GM23338 (cell line): ENCODE results near the gene SERGEF. TPM values are rescaled to one million over a fixed set of nuclear protein-coding genes. Genes with fewer than 3 reads are reported as not detected.

Source experiments
- ATAC-seq: fragments of 200-7000 bp; cut with Tn5 transposase; 3 replicates; pipeline ENCODE4 v1.9.1; 2020
- DNase-seq: peaks from one replicate; pipeline ENCODE4 v3.0.0-alpha.2; 2015; ENCODE audit warnings: low spot score
- H2AFZ ChIP-seq: fragments of 200-600 bp; sonication (generic); 2 replicates; pipeline ENCODE4 v1.8.0; 2016; ENCODE audit warnings: antibody characterized with exemption, mild to moderate bottlenecking, moderate library complexity
- H3F3A ChIP-seq: fragments of 200-600 bp; sonication (generic); replicated peaks from 2 replicates; pipeline ENCODE4 v1.8.0; 2017; ENCODE audit warnings: antibody characterized with exemption, mixed run types, low read depth
- H3K27ac ChIP-seq: fragments of 200-600 bp; sonication (generic); 2 replicates; pipeline ENCODE4 v1.6.1; 2016; ENCODE audit warnings: low read depth
- H3K27me3 ChIP-seq: fragments of 200-600 bp; sonication (generic); 2 replicates; pipeline ENCODE4 v1.8.0; 2016; ENCODE audit warnings: mild to moderate bottlenecking, mixed run types, moderate library complexity; ENCODE audit not compliant: insufficient read depth
- H3K36me3 ChIP-seq: fragments of 200-600 bp; sonication (generic); 2 replicates; pipeline ENCODE4 v1.8.0; 2016; ENCODE audit warnings: mild to moderate bottlenecking; ENCODE audit not compliant: insufficient read depth
- H3K4me1 ChIP-seq: fragments of 200-600 bp; sonication (generic); 2 replicates; pipeline ENCODE4 v1.8.0; 2016; ENCODE audit warnings: mild to moderate bottlenecking, moderate library complexity; ENCODE audit not compliant: insufficient read depth
- H3K4me2 ChIP-seq: fragments of 200-600 bp; sonication (generic); 2 replicates; pipeline ENCODE4 v1.7.1; 2017; ENCODE audit warnings: mixed run types
- H3K4me3 ChIP-seq: fragments of 200-600 bp; sonication (generic); 2 replicates; pipeline ENCODE4 v1.6.1; 2016; ENCODE audit warnings: mixed run types
- H3K79me2 ChIP-seq: fragments of 200-600 bp; sonication (generic); replicated peaks from 2 replicates; pipeline ENCODE4 v1.8.0; 2017; ENCODE audit warnings: mild to moderate bottlenecking; ENCODE audit not compliant: insufficient read depth
- H3K9me2 ChIP-seq: fragments of 200-600 bp; sonication (generic); 2 replicates; pipeline ENCODE4 v1.8.0; 2017; ENCODE audit not compliant: insufficient read depth
- H4K20me1 ChIP-seq: fragments of 200-600 bp; sonication (generic); replicated peaks from 2 replicates; pipeline ENCODE4 v1.8.0; 2017; ENCODE audit warnings: mild to moderate bottlenecking; ENCODE audit not compliant: insufficient read depth
- H3K27ac Mint-ChIP-seq: 2 replicates; pipeline ENCODE4 v1.8.0; 2020; ENCODE audit warnings: inconsistent platforms, mild to moderate bottlenecking, moderate library complexity, mixed read lengths
- H3K27me3 Mint-ChIP-seq: 3 replicates; pipeline ENCODE4 v1.8.0; 2022; ENCODE audit warnings: low read depth, mild to moderate bottlenecking, moderate library complexity, mixed read lengths, inconsistent platforms; ENCODE audit not compliant: insufficient read depth, poor library complexity
- H3K36me3 Mint-ChIP-seq: 3 replicates; pipeline ENCODE4 v1.8.0; 2021; ENCODE audit warnings: low read depth, mild to moderate bottlenecking, inconsistent platforms, moderate library complexity, mixed read lengths
- H3K4me1 Mint-ChIP-seq: 3 replicates; pipeline ENCODE4 v1.8.0; 2020; ENCODE audit warnings: mild to moderate bottlenecking, inconsistent platforms, mixed read lengths
- H3K4me3 Mint-ChIP-seq: 3 replicates; pipeline ENCODE4 v1.8.0; 2021; ENCODE audit warnings: moderate library complexity, mild to moderate bottlenecking, inconsistent platforms, mixed read lengths
- H3K9me3 Mint-ChIP-seq: 3 replicates; pipeline ENCODE4 v1.8.0; 2020; ENCODE audit warnings: moderate library complexity, mild to moderate bottlenecking, inconsistent platforms, mixed read lengths
- CREB1 ChIP-seq: fragments of 250-450 bp; sonication (Bioruptor Pico); IDR thresholded peaks from 2 replicates; pipeline ENCODE4 v1.5.0; 2020; ENCODE audit warnings: low read depth, mild to moderate bottlenecking, moderate library complexity
- EZH2 ChIP-seq: fragments of 200-600 bp; sonication (generic); IDR thresholded peaks from one replicate; pipeline ENCODE4 v1.8.0; 2017; ENCODE audit warnings: antibody characterized with exemption, mild to moderate bottlenecking, low read depth; ENCODE audit not compliant: unreplicated experiment
- EZH2phosphoT487 ChIP-seq: fragments of 200-600 bp; sonication (generic); IDR thresholded peaks from one replicate; pipeline ENCODE4 v1.8.1; 2018; ENCODE audit warnings: antibody characterized with exemption; ENCODE audit not compliant: unreplicated experiment
- JUNB ChIP-seq: IDR thresholded peaks from one replicate; pipeline ENCODE4 v1.6.1; 2016; ENCODE audit warnings: antibody characterized with exemption; ENCODE audit not compliant: unreplicated experiment
- NANOG ChIP-seq: IDR thresholded peaks from 2 replicates; pipeline ENCODE4 v1.6.1; 2016; ENCODE audit warnings: antibody characterized with exemption, borderline replicate concordance
- POLR2AphosphoS5 ChIP-seq: IDR thresholded peaks from 2 replicates; pipeline ENCODE4 v1.6.1; 2016; ENCODE audit warnings: antibody characterized with exemption, low read depth
- REST ChIP-seq: IDR thresholded peaks from one replicate; pipeline ENCODE4 v1.6.1; 2018; ENCODE audit warnings: antibody characterized with exemption; ENCODE audit not compliant: unreplicated experiment
- STAT1 ChIP-seq: IDR thresholded peaks from one replicate; pipeline ENCODE4 v1.6.1; 2016; ENCODE audit warnings: antibody characterized with exemption; ENCODE audit not compliant: unreplicated experiment
- ZNF114 ChIP-seq: fragments of 250-450 bp; sonication (Bioruptor Pico); IDR thresholded peaks from 2 replicates; pipeline ENCODE4 v1.5.0; 2020; ENCODE audit warnings: mild to moderate bottlenecking, moderate library complexity
- ZNF331 ChIP-seq: fragments of 250-450 bp; sonication (Bioruptor Pico); IDR thresholded peaks from 2 replicates; pipeline ENCODE4 v1.5.0; 2020; ENCODE audit warnings: low read depth, mild to moderate bottlenecking, moderate library complexity
- polyA plus RNA-seq: library from polyadenylated mRNA; unstranded; fragments of >200 nt; fragmentation: Nextera tagmentation; extraction: Ambion mirVana; gene quantifications from 2 replicates; pipeline ENCODE4 v1.2.1, GENCODE V29; 2016
- total RNA-seq: library from RNA; depleted of rRNA; stranded (reverse); fragments of >200 nt; shearing (Covaris generic); gene quantifications from 2 replicates; pipeline ENCODE4 v1.2.3, GENCODE V29; 2014
- TF ChIP-seq, protein P1 (sequence below): fragments of 250-450 bp; sonication (Bioruptor Pico); IDR thresholded peaks from 2 replicates; pipeline ENCODE4 v1.5.0; 2020; ENCODE audit warnings: mild to moderate bottlenecking, moderate library complexity
- TF ChIP-seq, protein P2 (sequence below), 2 experiments: fragments of 200-600 bp in 1 of 2; sonication (generic) in 1 of 2; conservative IDR thresholded peaks; 2 replicates each; pipeline versions ENCODE4 v1.5.1 to v1.6.1; 2016 to 2017; ENCODE audit warnings: antibody characterized with exemption in 2 of 2, low read depth in 2 of 2, mild to moderate bottlenecking in 2 of 2, moderate library complexity in 1 of 2

The SERGEF gene
- total and polyA plus RNA-seq, 2 experiments from 2014 or later = 24.2 to 27.9 TPM

- Histone ChIP-seq H2AFZ (no peak overlapping the region), H4K20me1 (no peaks in the 10 kb centered on the region), H3K4me2 (no peak overlapping the region), H3K9me2 (no peaks in the 10 kb centered on the region), H3K36me3 (no peaks in the 10 kb centered on the region), H3F3A (no peaks in the 10 kb centered on the region), H3K27ac (no peak overlapping the region), H3K4me3 (no peak overlapping the region), H3K27me3 (peaks cover 10% of the 10 kb centered on the region), H3K79me2 (no peaks in the 10 kb centered on the region), H3K4me1 (no peaks in the 10 kb centered on the region)
- Mint-ChIP-seq H3K27me3 (peaks cover 3% of the 10 kb centered on the region), H3K4me1 (peaks cover 5% of the 10 kb centered on the region; the same call in 2 of the 3 replicates), H3K36me3 (no peaks in the 10 kb centered on the region), H3K4me3 (no peak overlapping the region), H3K9me3 (no peaks in the 10 kb centered on the region), H3K27ac (no peak overlapping the region)
- DNase-seq (no peak), ATAC-seq (no peak)
- TF ChIP-seq ZNF114 = no peak
- TF ChIP-seq EZH2phosphoT487 = no peak
Observed at GRCh38 chr11:18019650-18020049, 6.8 kb upstream of the SERGEF start.

- Histone ChIP-seq H3K4me2 (no peak overlapping the region), H3K4me3 (no peak overlapping the region), H2AFZ (0 out of 2 replicates have a peak overlapping the region, but pooled peaks have one; percentile 4), H3K36me3 (no peaks in the 10 kb centered on the region), H3F3A (no peaks in the 10 kb centered on the region; the same call in 1 of the 2 replicates), H3K27ac (no peak overlapping the region), H3K4me1 (peaks cover 9% of the 10 kb centered on the region), H4K20me1 (no peaks in the 10 kb centered on the region), H3K79me2 (peaks cover 3% of the 10 kb centered on the region; the same call in 1 of the 2 replicates), H3K9me2 (no peaks in the 10 kb centered on the region), H3K27me3 (peaks cover 19% of the 10 kb centered on the region)
- no peak for DNase-seq
- ATAC-seq = no peak
- H3K27ac Mint-ChIP-seq = no peak overlapping the region
- H3K9me3 Mint-ChIP-seq = no peaks in the 10 kb centered on the region
- H3K27me3 Mint-ChIP-seq = peaks cover 9% of the 10 kb centered on the region
- H3K4me1 Mint-ChIP-seq = peaks cover 15% of the 10 kb centered on the region
- no peaks in the 10 kb centered on the region; the same call in 2 of the 3 replicates for H3K36me3 Mint-ChIP-seq
- no peak overlapping the region for H3K4me3 Mint-ChIP-seq
- no peak for TF ChIP-seq CREB1 (CRISPR knock-in tag)
- TF ChIP-seq ZNF331 (CRISPR knock-in tag) = no peak
- no peak for TF ChIP-seq NANOG
- TF ChIP-seq, protein P1, sequence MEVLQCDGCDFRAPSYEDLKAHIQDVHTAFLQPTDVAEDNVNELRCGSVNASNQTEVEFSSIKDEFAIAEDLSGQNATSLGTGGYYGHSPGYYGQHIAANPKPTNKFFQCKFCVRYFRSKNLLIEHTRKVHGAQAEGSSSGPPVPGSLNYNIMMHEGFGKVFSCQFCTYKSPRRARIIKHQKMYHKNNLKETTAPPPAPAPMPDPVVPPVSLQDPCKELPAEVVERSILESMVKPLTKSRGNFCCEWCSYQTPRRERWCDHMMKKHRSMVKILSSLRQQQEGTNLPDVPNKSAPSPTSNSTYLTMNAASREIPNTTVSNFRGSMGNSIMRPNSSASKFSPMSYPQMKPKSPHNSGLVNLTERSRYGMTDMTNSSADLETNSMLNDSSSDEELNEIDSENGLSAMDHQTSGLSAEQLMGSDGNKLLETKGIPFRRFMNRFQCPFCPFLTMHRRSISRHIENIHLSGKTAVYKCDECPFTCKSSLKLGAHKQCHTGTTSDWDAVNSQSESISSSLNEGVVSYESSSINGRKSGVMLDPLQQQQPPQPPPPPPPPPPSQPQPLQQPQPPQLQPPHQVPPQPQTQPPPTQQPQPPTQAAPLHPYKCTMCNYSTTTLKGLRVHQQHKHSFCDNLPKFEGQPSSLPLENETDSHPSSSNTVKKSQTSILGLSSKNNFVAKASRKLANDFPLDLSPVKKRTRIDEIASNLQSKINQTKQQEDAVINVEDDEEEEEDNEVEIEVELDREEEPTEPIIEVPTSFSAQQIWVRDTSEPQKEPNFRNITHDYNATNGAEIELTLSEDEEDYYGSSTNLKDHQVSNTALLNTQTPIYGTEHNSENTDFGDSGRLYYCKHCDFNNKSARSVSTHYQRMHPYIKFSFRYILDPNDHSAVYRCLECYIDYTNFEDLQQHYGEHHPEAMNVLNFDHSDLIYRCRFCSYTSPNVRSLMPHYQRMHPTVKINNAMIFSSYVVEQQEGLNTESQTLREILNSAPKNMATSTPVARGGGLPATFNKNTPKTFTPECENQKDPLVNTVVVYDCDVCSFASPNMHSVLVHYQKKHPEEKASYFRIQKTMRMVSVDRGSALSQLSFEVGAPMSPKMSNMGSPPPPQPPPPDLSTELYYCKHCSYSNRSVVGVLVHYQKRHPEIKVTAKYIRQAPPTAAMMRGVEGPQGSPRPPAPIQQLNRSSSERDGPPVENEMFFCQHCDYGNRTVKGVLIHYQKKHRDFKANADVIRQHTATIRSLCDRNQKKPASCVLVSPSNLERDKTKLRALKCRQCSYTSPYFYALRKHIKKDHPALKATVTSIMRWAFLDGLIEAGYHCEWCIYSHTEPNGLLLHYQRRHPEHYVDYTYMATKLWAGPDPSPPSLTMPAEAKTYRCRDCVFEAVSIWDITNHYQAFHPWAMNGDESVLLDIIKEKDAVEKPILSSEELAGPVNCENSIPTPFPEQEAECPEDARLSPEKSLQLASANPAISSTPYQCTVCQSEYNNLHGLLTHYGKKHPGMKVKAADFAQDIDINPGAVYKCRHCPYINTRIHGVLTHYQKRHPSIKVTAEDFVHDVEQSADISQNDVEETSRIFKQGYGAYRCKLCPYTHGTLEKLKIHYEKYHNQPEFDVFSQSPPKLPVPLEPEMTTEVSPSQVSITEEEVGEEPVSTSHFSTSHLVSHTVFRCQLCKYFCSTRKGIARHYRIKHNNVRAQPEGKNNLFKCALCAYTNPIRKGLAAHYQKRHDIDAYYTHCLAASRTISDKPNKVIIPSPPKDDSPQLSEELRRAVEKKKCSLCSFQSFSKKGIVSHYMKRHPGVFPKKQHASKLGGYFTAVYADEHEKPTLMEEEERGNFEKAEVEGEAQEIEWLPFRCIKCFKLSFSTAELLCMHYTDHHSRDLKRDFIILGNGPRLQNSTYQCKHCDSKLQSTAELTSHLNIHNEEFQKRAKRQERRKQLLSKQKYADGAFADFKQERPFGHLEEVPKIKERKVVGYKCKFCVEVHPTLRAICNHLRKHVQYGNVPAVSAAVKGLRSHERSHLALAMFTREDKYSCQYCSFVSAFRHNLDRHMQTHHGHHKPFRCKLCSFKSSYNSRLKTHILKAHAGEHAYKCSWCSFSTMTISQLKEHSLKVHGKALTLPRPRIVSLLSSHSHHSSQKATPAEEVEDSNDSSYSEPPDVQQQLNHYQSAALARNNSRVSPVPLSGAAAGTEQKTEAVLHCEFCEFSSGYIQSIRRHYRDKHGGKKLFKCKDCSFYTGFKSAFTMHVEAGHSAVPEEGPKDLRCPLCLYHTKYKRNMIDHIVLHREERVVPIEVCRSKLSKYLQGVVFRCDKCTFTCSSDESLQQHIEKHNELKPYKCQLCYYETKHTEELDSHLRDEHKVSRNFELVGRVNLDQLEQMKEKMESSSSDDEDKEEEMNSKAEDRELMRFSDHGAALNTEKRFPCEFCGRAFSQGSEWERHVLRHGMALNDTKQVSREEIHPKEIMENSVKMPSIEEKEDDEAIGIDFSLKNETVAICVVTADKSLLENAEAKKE (CRISPR knock-in tag) = no peak
- TF ChIP-seq, protein P2, sequence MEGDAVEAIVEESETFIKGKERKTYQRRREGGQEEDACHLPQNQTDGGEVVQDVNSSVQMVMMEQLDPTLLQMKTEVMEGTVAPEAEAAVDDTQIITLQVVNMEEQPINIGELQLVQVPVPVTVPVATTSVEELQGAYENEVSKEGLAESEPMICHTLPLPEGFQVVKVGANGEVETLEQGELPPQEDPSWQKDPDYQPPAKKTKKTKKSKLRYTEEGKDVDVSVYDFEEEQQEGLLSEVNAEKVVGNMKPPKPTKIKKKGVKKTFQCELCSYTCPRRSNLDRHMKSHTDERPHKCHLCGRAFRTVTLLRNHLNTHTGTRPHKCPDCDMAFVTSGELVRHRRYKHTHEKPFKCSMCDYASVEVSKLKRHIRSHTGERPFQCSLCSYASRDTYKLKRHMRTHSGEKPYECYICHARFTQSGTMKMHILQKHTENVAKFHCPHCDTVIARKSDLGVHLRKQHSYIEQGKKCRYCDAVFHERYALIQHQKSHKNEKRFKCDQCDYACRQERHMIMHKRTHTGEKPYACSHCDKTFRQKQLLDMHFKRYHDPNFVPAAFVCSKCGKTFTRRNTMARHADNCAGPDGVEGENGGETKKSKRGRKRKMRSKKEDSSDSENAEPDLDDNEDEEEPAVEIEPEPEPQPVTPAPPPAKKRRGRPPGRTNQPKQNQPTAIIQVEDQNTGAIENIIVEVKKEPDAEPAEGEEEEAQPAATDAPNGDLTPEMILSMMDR (conservative IDR thresholded peaks at IDR 0.05; ENCODE audit: low read depth in 2 of 2) = no peak
- TF ChIP-seq EZH2 = no peak
- no peak for TF ChIP-seq REST
- no peak for TF ChIP-seq POLR2AphosphoS5
- no peak for TF ChIP-seq STAT1
- no peak for TF ChIP-seq JUNB
Observed at GRCh38 chr11:18016789-18017188, 3.9 kb upstream of the SERGEF start.
